DOHH2 (cell line): Measurements from ENCODE around the gene RPRML.

Experiments used
- H3F3A ChIP-seq: fragments of 200-600 bp; sonication (generic), shearing (Covaris generic); 2 replicates; pipeline ENCODE4 v1.6.0; 2016; ENCODE audit warnings: antibody characterized with exemption, mild to moderate bottlenecking; ENCODE audit not compliant: control insufficient read depth, insufficient read depth
- H3K27ac ChIP-seq: fragments of 200-600 bp; sonication (generic); 2 replicates; pipeline ENCODE4 v1.5.1; 2014; ENCODE audit warnings: low read depth, mild to moderate bottlenecking, low read length, moderate library complexity
- H3K27me3 ChIP-seq: fragments of 200-600 bp; sonication (generic); 2 replicates; pipeline ENCODE4 v1.6.1; 2014; ENCODE audit warnings: mild to moderate bottlenecking, low read length, mixed read lengths; ENCODE audit not compliant: control insufficient read depth
- H3K36me3 ChIP-seq: fragments of 200-600 bp; sonication (generic); 2 replicates; pipeline ENCODE4 v1.6.1; 2014; ENCODE audit warnings: mild to moderate bottlenecking, low read length, moderate library complexity, mixed read lengths; ENCODE audit not compliant: control insufficient read depth
- H3K4me1 ChIP-seq: fragments of 200-600 bp; sonication (generic); 2 replicates; pipeline ENCODE4 v1.6.1; 2014; ENCODE audit warnings: mild to moderate bottlenecking, low read length, mixed read lengths; ENCODE audit not compliant: control insufficient read depth
- H3K4me2 ChIP-seq: fragments of 200-600 bp; sonication (generic); 2 replicates; pipeline ENCODE4 v1.6.0; 2014; ENCODE audit warnings: mild to moderate bottlenecking, low read length, moderate library complexity
- H3K4me3 ChIP-seq: fragments of 200-600 bp; sonication (generic); 2 replicates; pipeline ENCODE4 v1.5.1; 2014; ENCODE audit warnings: mild to moderate bottlenecking, low read length, mixed read lengths
- H3K79me2 ChIP-seq: fragments of 200-600 bp; sonication (generic); 2 replicates; pipeline ENCODE4 v1.6.1; 2014; ENCODE audit warnings: mild to moderate bottlenecking, low read length, mixed read lengths; ENCODE audit not compliant: control insufficient read depth
- H3K9me2 ChIP-seq: fragments of 200-600 bp; sonication (generic); replicated peaks from 2 replicates; pipeline ENCODE4 v1.6.1; 2014; ENCODE audit warnings: mild to moderate bottlenecking, low read length, mixed read lengths; ENCODE audit not compliant: control insufficient read depth
- H3K9me3 ChIP-seq: fragments of 200-600 bp; sonication (generic); 2 replicates; pipeline ENCODE4 v1.6.1; 2014; ENCODE audit warnings: antibody characterized with exemption, low read length, mixed read lengths; ENCODE audit not compliant: control insufficient read depth, insufficient read depth
- H4K20me1 ChIP-seq: fragments of 200-600 bp; sonication (generic); 2 replicates; pipeline ENCODE4 v1.6.0; 2014; ENCODE audit warnings: low read depth, mild to moderate bottlenecking, antibody characterized with exemption, low read length, moderate library complexity; ENCODE audit not compliant: control insufficient read depth, insufficient read depth
- CTCF ChIP-seq: fragments of 200-600 bp; sonication (generic); IDR thresholded peaks from one replicate; pipeline ENCODE4 v1.5.1; 2014; ENCODE audit warnings: antibody characterized with exemption, mild to moderate bottlenecking, low read depth, low read length; ENCODE audit not compliant: poor library complexity, severe bottlenecking
- EZH2phosphoT487 ChIP-seq: fragments of 200-600 bp; sonication (generic); IDR thresholded peaks from 2 replicates; pipeline ENCODE4 v1.6.1; 2017; ENCODE audit warnings: borderline replicate concordance, mild to moderate bottlenecking, antibody characterized with exemption, low read length, moderate library complexity, mixed read lengths

The RPRML gene

GRCh38 chr17:46950342-46950996 is 28.6 kb downstream of the RPRML start:
- Histone ChIP-seq H3K4me1 (no peaks in the 10 kb centered on the region), H3K4me2 (no peak overlapping the region), H3K36me3 (no peaks in the 10 kb centered on the region), H3K9me3 (no peaks in the 10 kb centered on the region), H4K20me1 (no peaks in the 10 kb centered on the region), H3K27ac (no peak overlapping the region), H3K9me2 (no peaks in the 10 kb centered on the region), H3K27me3 (peaks cover 3% of the 10 kb centered on the region; the same call in 1 of the 2 replicates), H3F3A (no peaks in the 10 kb centered on the region), H3K4me3 (no peak overlapping the region), H3K79me2 (no peaks in the 10 kb centered on the region)
- TF ChIP-seq EZH2phosphoT487, result no peak

DNA sequence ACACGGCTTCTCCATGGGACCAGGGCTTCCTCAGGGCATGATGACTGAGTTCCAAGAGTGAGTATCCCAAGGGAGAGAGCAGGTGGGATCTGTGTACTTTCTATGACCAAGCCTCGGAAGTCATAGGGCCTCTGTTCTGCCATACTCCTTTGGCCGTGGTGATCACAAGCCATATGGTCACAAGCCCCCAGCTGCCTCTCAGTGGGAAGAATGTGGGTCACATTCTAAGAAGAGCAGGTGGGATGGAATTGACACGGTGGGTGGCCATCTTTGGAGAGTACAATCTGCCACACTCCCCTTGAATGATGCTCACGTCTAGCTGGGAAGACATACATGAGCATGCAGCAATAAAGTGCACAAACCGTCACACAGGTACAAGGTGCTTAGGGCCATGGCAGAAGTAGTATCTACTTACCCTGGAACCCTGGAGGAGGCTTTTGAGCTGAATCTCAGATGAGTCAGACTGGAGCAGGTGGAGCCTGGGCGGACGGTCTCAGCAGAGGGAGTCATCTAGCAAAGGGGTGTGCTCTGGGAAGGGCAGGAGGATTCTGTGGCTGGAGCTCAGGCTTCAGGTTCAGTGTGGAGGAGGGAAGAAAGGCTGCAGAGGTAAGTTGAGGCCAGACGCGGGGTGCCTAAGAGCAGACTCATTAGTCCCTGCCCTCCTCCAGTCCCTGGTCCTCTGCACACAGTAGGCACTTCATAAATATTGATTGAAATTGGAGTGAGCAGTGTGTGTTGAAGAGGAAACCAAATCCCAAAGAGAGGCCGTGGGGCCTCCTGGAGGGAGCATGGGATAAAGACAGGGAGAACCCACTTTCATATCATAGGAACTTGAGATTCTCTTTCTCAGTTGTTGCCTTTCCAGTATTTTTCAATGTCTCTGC is 29.5 kb downstream of the RPRML start:
- Histone ChIP-seq H3K27me3 (0 out of 2 replicates have a peak, but pooled peaks cover 3% of the 10 kb centered on the region), H3K27ac (no peak overlapping the region), H3K79me2 (no peaks in the 10 kb centered on the region), H3K4me1 (no peaks in the 10 kb centered on the region), H4K20me1 (no peaks in the 10 kb centered on the region), H3K4me3 (no peak overlapping the region), H3K9me2 (no peaks in the 10 kb centered on the region), H3K4me2 (no peak overlapping the region), H3K36me3 (no peaks in the 10 kb centered on the region), H3F3A (no peaks in the 10 kb centered on the region), H3K9me3 (no peaks in the 10 kb centered on the region)
- no peak for TF ChIP-seq EZH2phosphoT487
- TF ChIP-seq CTCF, result no peak

DNA sequence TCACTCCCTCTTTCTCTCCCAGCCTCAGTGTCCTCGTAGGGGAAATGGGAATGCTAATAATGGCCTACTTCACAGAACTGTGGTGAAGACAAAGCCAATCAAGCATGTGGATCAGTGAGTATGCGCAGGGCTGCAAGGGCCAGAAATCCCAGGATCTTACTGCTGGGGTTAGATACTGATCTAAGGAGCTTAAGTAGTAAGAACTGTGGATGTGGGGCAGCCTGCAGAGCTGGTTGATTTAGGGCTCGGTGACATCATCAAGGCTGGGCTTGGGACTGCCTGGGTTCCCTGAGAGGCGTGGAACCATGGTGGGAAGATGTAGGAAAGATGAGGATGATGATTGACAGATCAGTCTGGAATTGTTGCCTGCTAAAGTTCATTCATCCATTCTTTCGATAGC is 30.5 kb downstream of the RPRML start:
- no peaks in the 10 kb centered on the region for H3K36me3 ChIP-seq
- TF ChIP-seq CTCF (no peak), EZH2phosphoT487 (no peak)
- no peaks in the 10 kb centered on the region for H3K4me1 ChIP-seq
- H3K9me3 ChIP-seq, result no peaks in the 10 kb centered on the region
- no peak overlapping the region for H3K27ac ChIP-seq
- no peaks in the 10 kb centered on the region for H4K20me1 ChIP-seq
- no peaks in the 10 kb centered on the region for H3F3A ChIP-seq
- 0 out of 2 replicates have a peak, but pooled peaks cover 3% of the 10 kb centered on the region for H3K27me3 ChIP-seq
- no peak overlapping the region for H3K4me3 ChIP-seq
- H3K9me2 ChIP-seq, result no peaks in the 10 kb centered on the region
- H3K79me2 ChIP-seq, result no peaks in the 10 kb centered on the region
- no peak overlapping the region for H3K4me2 ChIP-seq

DNA sequence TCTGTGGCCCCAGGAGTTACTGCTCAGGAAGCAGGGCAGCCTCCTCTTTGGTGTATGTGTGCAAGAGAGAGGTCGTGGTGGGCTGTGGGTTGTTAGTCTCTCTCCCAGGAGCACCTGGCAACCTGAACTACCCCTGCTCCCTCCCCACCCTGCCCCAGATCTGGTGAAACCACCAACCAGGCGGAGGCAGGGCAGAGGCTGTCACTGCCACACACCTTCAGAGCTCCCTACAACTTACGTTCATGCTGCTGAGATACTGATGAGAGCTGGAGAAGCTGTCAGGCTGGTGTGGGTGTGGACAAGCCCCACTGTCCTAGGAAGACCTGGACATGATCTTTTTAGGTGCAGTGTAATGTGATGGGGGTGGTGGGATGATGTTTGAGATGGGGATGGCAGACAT is 31.8 kb downstream of the RPRML start:
- Histone ChIP-seq H3F3A (no peaks in the 10 kb centered on the region), H3K27me3 (0 out of 2 replicates have a peak, but pooled peaks cover 3% of the 10 kb centered on the region), H3K4me1 (no peaks in the 10 kb centered on the region), H3K36me3 (peaks cover under 1% of the 10 kb centered on the region; the same call in 1 of the 2 replicates), H3K4me2 (no peak overlapping the region), H3K9me3 (no peaks in the 10 kb centered on the region), H3K79me2 (no peaks in the 10 kb centered on the region), H3K27ac (no peak overlapping the region), H3K9me2 (no peaks in the 10 kb centered on the region), H4K20me1 (no peaks in the 10 kb centered on the region), H3K4me3 (no peak overlapping the region)
- TF ChIP-seq CTCF, result no peak
- no peak for TF ChIP-seq EZH2phosphoT487
